GM12878 (cell line): Measurements from ENCODE around the gene CHERP. TPM values are rescaled to one million over a fixed set of nuclear protein-coding genes. Genes with fewer than 3 reads are reported as not detected.

Source experiments
- ATAC-seq: fragments of 200-7000 bp; cut with Tn5 transposase; 3 replicates; pipeline ENCODE4 v1.9.1; 2020; ENCODE audit warnings: mild to moderate bottlenecking, moderate library complexity
- BruUV-seq: library from RNA; stranded (reverse); fragments of 400-500 nt; replicated peaks from 2 replicates; lab custom pipeline; 2021; lab: Mats Ljungman, UMichigan
- CTCF ChIA-PET: fragments of 300-600 bp; sonication (Branson Sonifier 250); formaldehyde crosslinking; extraction: SDS; loops from one replicate; lab custom pipeline; 2021; ENCODE audit warnings: inconsistent platforms; lab: Yijun Ruan, JAX
- POLR2A ChIA-PET: fragments of 350-600 bp; formaldehyde crosslinking; extraction: SDS; loops from one replicate; lab custom pipeline; 2021; ENCODE audit warnings: inconsistent platforms; lab: Charles Lee
- RAD21 ChIA-PET: fragments of 300-600 bp; sonication (Branson Sonifier 250); formaldehyde crosslinking; loops from one replicate; lab custom pipeline; 2023; ENCODE audit warnings: antibody characterized with exemption; ENCODE audit not compliant: unreplicated experiment; lab: Charles Lee
- SMC1A ChIA-PET: fragments of 300-600 bp; sonication (Branson Sonifier 250); formaldehyde crosslinking; loops from one replicate; lab custom pipeline; 2023; ENCODE audit not compliant: unreplicated experiment, uncharacterized antibody; lab: Charles Lee
- DNase-seq: peaks from one replicate; pipeline ENCODE4 v3.0.0-alpha.2; 2011; ENCODE audit warnings: low read depth, low spot score
- FAIRE-seq: peaks from 3 replicates; lab custom pipeline; 2011; peaks lifted over from hg19 to GRCh38; lab: Jason Lieb, UNC
- H2AFZ ChIP-seq: 2 replicates; pipeline ENCODE4 v1.6.0; 2011; ENCODE audit warnings: low read depth, low read length, control low read depth; ENCODE audit not compliant: control insufficient read depth
- H3K27ac ChIP-seq: 2 replicates; pipeline ENCODE4 v1.5.1; 2011; ENCODE audit warnings: control low read depth; ENCODE audit not compliant: control insufficient read depth, insufficient read depth
- H3K27me3 ChIP-seq, 2 experiments: replicated peaks in 1 of 2; 2 replicates each; pipeline versions ENCODE4 v1.6.0 to v1.6.1; 2011; ENCODE audit warnings: low read length in 1 of 2; ENCODE audit not compliant: control insufficient read depth in 2 of 2, insufficient read depth in 2 of 2
- H3K36me3 ChIP-seq, 2 experiments: 2 replicates each; pipeline ENCODE4 v1.5.1; 2011; ENCODE audit warnings: low read length in 1 of 2; ENCODE audit not compliant: control insufficient read depth in 2 of 2, insufficient read depth in 2 of 2
- H3K4me1 ChIP-seq: 2 replicates; pipeline ENCODE4 v1.6.1; 2011; ENCODE audit warnings: mild to moderate bottlenecking, low read length, moderate library complexity, mixed read lengths; ENCODE audit not compliant: control insufficient read depth, insufficient read depth
- H3K4me2 ChIP-seq: 2 replicates; pipeline ENCODE4 v1.6.0; 2011; ENCODE audit warnings: control low read depth; ENCODE audit not compliant: control insufficient read depth, insufficient read depth
- H3K4me3 ChIP-seq: fragments of 200-600 bp; sonication (generic); 2 replicates; pipeline ENCODE4 v1.5.1; 2016
- H3K79me2 ChIP-seq: 2 replicates; pipeline ENCODE4 v1.6.0; 2011; ENCODE audit warnings: low read length; ENCODE audit not compliant: control insufficient read depth, insufficient read depth
- H3K9ac ChIP-seq: 2 replicates; pipeline ENCODE4 v1.8.0; 2011; ENCODE audit warnings: low read length, control low read depth, mixed read lengths; ENCODE audit not compliant: control insufficient read depth, insufficient read depth
- H3K9me3 ChIP-seq: replicated peaks from 3 replicates; pipeline ENCODE4 v1.5.1; 2011; ENCODE audit warnings: mild to moderate bottlenecking, low read length; ENCODE audit not compliant: control insufficient read depth, insufficient read depth
- H4K20me1 ChIP-seq: 2 replicates; pipeline ENCODE4 v1.6.0; 2011; ENCODE audit not compliant: control insufficient read depth, insufficient read depth
- BACH1 ChIP-seq: fragments of 450-650 bp; IDR thresholded peaks from 2 replicates; pipeline ENCODE4 v1.6.1; 2017; ENCODE audit warnings: mild to moderate bottlenecking, borderline replicate concordance
- CBX5 ChIP-seq: sonication (generic); IDR thresholded peaks from 2 replicates; pipeline ENCODE4 v1.6.1; 2016; ENCODE audit warnings: low read depth, moderate library complexity, mild to moderate bottlenecking, inconsistent platforms
- CHD4 ChIP-seq: fragments of 200-600 bp; sonication (generic); IDR thresholded peaks from 2 replicates; pipeline ENCODE4 v1.6.1; 2016; ENCODE audit warnings: mild to moderate bottlenecking
- CREB1 ChIP-seq: IDR thresholded peaks from 2 replicates; pipeline ENCODE4 v1.6.1; 2012; ENCODE audit warnings: low read depth, mild to moderate bottlenecking, inconsistent platforms
- CREM ChIP-seq: IDR thresholded peaks from 2 replicates; pipeline ENCODE4 v1.6.1; 2014; ENCODE audit warnings: antibody characterized with exemption, low read depth
- EZH2 ChIP-seq: IDR thresholded peaks from 2 replicates; pipeline ENCODE4 v1.6.1; 2012; ENCODE audit warnings: low read depth, mild to moderate bottlenecking, control low read depth, inconsistent platforms, low read length, borderline replicate concordance; ENCODE audit not compliant: control insufficient read depth
- IKZF1 ChIP-seq: fragments of 450-650 bp; conservative IDR thresholded peaks from 2 replicates; pipeline ENCODE4 v1.6.1; 2017; ENCODE audit warnings: antibody characterized with exemption, mild to moderate bottlenecking
- LARP7 ChIP-seq: fragments of 450-650 bp; IDR thresholded peaks from 2 replicates; pipeline ENCODE4 v1.6.1; 2017; ENCODE audit warnings: mild to moderate bottlenecking
- NFXL1 ChIP-seq: fragments of 450-650 bp; IDR thresholded peaks from 2 replicates; pipeline ENCODE4 v1.6.1; 2017; ENCODE audit warnings: antibody characterized with exemption, mild to moderate bottlenecking, borderline replicate concordance
- POU2F2 ChIP-seq: IDR thresholded peaks from 3 replicates; pipeline ENCODE4 v1.6.1; 2011; ENCODE audit warnings: low read depth, mild to moderate bottlenecking, low read length, borderline replicate concordance
- RELA ChIP-seq: fragments of 450-650 bp; IDR thresholded peaks from 2 replicates; pipeline ENCODE4 v1.8.0; 2014; ENCODE audit warnings: borderline replicate concordance; ENCODE audit not compliant: partially characterized antibody
- SUZ12 ChIP-seq: fragments of 200-600 bp; sonication (generic); IDR thresholded peaks from one replicate; pipeline ENCODE4 v1.6.1; 2018; ENCODE audit warnings: antibody characterized with exemption, mild to moderate bottlenecking; ENCODE audit not compliant: unreplicated experiment
- TAF1 ChIP-seq: IDR thresholded peaks from 2 replicates; pipeline ENCODE4 v1.6.1; 2011; ENCODE audit warnings: mild to moderate bottlenecking, low read depth, low read length, borderline replicate concordance
- ZBTB33 ChIP-seq: fragments of 450-650 bp; IDR thresholded peaks from 2 replicates; pipeline ENCODE4 v1.6.1; 2017; ENCODE audit warnings: mild to moderate bottlenecking
- WGBS: methylation state at CpG from one replicate; pipeline ENCODE4 v1.1.6; 2016; ENCODE audit warnings: low lambda C conversion rate; ENCODE audit not compliant: insufficient replicate concordance, insufficient coverage; ENCODE audit errors: missing lambda C conversion rate; 5-methylcytosine and 5-hydroxymethylcytosine counted together
- in situ Hi-C: fragments of 300-500 bp; cut with MboI; formaldehyde crosslinking; loops from 9 replicates; pipeline ENCODE4 v1.14.3; 2018; ENCODE audit warnings: mixed read lengths
- intact Hi-C: fragments of 100-400 bp; cut with micrococcal nuclease; formaldehyde crosslinking; loops from one replicate; pipeline ENCODE4 v1.14.2; 2022; ENCODE audit not compliant: unreplicated experiment
- polyA plus RNA-seq, 11 experiments: library from polyadenylated mRNA; depleted of rRNA in 4 of 11; unstranded in 6 of 11; stranded (reverse) in 5 of 11; fragments of >200 nt; fragmentation: Nextera tagmentation in 4 of 11; fragmentation: Illumina TruSeq in 1 of 11; extraction: Ambion mirVana in 4 of 11; extraction: Trizol in 1 of 11; gene quantifications; 1 replicate in 1 of 11; 2 replicates in 10 of 11; pipeline versions ENCODE4 v1.2.1 to v1.2.3, GENCODE V29; 2011 to 2016; ENCODE audit warnings: inconsistent platforms in 2 of 11, missing spikeins in 2 of 11, low read depth in 1 of 11
- total RNA-seq, 4 experiments: library from RNA; depleted of rRNA in 3 of 4; stranded (reverse); fragments of >200 nt in 3 of 4; fragmentation: Illumina TruSeq in 1 of 4; extraction: Trizol in 1 of 4; gene quantifications; 2 replicates each; pipeline versions ENCODE4 v1.2.1 to v1.2.3, GENCODE V29; 2013 to 2021

Gene CHERP
- total and polyA plus RNA-seq, 10 of the 15 experiments (the other 5 are each of a cell fraction or from before 2014, with no cell fraction given), result 0.66 to 65.3 (median 12.2) TPM

- no peak overlapping the region for H3K9ac ChIP-seq
- POLR2A ChIA-PET, result interaction anchor here (0.6 to 1.3 kb wide), 4 partner anchors 19 to 33 kb away, joined by 3 to 8 read pairs (median 4); partner anchors contain the start of genes C19orf44 and CALR3
- FAIRE-seq (no peak), DNase-seq (no peak), ATAC-seq (no peak)
- SMC1A ChIA-PET, result interaction anchor here (0.6 kb wide), 1 partner anchor 132 kb away, joined by 4 read pairs; no protein-coding TSS in a partner anchor
- CTCF ChIA-PET, result no interaction called here
- no peaks in the 10 kb centered on the region for H3K79me2 ChIP-seq
- H3K27ac ChIP-seq, result no peak overlapping the region
- in situ Hi-C loops, result no loop called here
- no peaks in the 10 kb centered on the region for H3K36me3 ChIP-seq
- H3K4me2 ChIP-seq, result no peak overlapping the region
- no peaks in the 10 kb centered on the region; the same call in 2 of the 3 replicates for H3K9me3 ChIP-seq
- BruUV-seq, result no TSS peak
- WGBS, result 81% methylated on average over 1 of the region's 1 CpG
- H2AFZ ChIP-seq, result no peak overlapping the region
- H3K27me3 ChIP-seq, result no peaks in the 10 kb centered on the region
- TF ChIP-seq SUZ12, result no peak
- TF ChIP-seq CREM, result no peak
- TF ChIP-seq NFXL1, result no peak
- TF ChIP-seq EZH2, result no peak
- TF ChIP-seq CREB1, result no peak
- no peak for TF ChIP-seq TAF1
- no peak for TF ChIP-seq BACH1
- TF ChIP-seq, all 136 proteins: peak for 0
- Histone ChIP-seq H4K20me1 (no peaks in the 10 kb centered on the region), H3K4me3 (no peak overlapping the region), H3K4me1 (no peaks in the 10 kb centered on the region)
- intact Hi-C loops, result no loop called here
- RAD21 ChIA-PET, result no interaction called here
Observed at GRCh38 chr19:16477311-16477710, 64.9 kb downstream of the CHERP start.

GRCh38 chr19:16476401-16476800, 65.8 kb downstream of the CHERP start:
- Histone ChIP-seq H2AFZ (no peak overlapping the region), H3K27ac (no peak overlapping the region), H3K27me3 (no peaks in the 10 kb centered on the region), H3K79me2 (peaks cover 4% of the 10 kb centered on the region), H3K36me3 (no peaks in the 10 kb centered on the region), H4K20me1 (no peaks in the 10 kb centered on the region), H3K4me2 (no peak overlapping the region), H3K9me3 (no peaks in the 10 kb centered on the region; the same call in 2 of the 3 replicates), H3K4me3 (no peak overlapping the region), H3K4me1 (no peaks in the 10 kb centered on the region), H3K9ac (no peak overlapping the region)
- RAD21 ChIA-PET, result no interaction called here
- DNase-seq (no peak), ATAC-seq (no peak), FAIRE-seq (no peak)
- 72% methylated on average over 3 of the region's 3 CpGs for whole genome bisulfite sequencing
- intact Hi-C loops (no loop called here), in situ Hi-C loops (no loop called here)
- CTCF ChIA-PET, result no interaction called here
- SMC1A ChIA-PET, result no interaction called here
- no TSS peak for BruUV-seq
- POLR2A ChIA-PET, result interaction anchor here (1.0 kb wide), 2 partner anchors 9 to 13 kb away, joined by 3 read pairs; no protein-coding TSS in a partner anchor
- TF ChIP-seq BACH1 (no peak), IKZF1 (no peak), RELA (no peak), POU2F2 (no peak), ZBTB33 (no peak), CBX5 (no peak), LARP7 (no peak), CHD4 (no peak)
